Measurements from ENCODE around the gene CLSTN3. TPM values are rescaled to one million over a fixed set of nuclear protein-coding genes. Genes with fewer than 3 reads are reported as not detected.

The CLSTN3 gene
- total and polyA plus RNA-seq, 2 of the 13 experiments (the other 11 are each of a cell fraction or from before 2014, with no cell fraction given): 26.2 to 94.1 TPM

DNA sequence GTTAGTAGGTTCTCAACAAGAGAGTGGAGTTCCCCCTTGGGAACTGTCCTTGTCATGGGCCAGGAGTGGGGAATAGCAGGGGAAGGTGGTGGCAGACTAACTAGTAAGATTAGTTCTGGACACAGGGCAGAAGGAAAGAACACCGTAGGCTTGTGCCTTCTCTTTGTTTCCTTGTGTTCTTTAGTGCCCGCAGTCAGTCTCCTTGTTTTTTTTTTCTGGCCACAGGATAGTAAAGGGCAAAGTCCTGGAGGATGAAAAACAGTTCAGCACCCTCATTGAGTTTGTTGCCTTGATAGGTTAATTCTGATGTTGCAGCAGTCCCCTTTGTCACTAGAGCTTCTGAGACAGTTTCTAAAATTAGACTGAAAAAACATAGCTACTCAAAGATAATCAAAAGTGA is 67.7 kb downstream of the CLSTN3 start (continued):
- TF ChIP-seq, protein P1, sequence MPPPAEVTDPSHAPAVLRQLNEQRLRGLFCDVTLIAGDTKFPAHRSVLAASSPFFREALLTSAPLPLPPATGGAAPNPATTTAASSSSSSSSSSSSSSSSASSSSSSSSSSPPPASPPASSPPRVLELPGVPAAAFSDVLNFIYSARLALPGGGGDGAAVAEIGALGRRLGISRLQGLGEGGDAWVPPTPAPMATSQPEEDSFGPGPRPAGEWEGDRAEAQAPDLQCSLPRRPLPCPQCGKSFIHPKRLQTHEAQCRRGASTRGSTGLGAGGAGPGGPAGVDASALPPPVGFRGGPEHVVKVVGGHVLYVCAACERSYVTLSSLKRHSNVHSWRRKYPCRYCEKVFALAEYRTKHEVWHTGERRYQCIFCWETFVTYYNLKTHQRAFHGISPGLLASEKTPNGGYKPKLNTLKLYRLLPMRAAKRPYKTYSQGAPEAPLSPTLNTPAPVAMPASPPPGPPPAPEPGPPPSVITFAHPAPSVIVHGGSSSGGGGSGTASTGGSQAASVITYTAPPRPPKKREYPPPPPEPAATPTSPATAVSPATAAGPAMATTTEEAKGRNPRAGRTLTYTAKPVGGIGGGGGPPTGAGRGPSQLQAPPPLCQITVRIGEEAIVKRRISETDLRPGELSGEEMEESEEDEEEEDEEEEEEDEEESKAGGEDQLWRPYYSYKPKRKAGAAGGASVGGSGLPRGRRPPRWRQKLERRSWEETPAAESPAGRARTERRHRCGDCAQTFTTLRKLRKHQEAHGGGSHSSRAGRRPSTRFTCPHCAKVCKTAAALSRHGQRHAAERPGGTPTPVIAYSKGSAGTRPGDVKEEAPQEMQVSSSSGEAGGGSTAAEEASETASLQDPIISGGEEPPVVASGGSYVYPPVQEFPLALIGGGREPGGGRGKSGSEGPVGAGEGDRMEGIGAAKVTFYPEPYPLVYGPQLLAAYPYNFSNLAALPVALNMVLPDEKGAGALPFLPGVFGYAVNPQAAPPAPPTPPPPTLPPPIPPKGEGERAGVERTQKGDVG (CRISPR knock-in tag; IDR thresholded peaks at IDR 0.05; ENCODE audit: borderline replicate concordance): no peak
- no peak for TF ChIP-seq ZNF317 (CRISPR knock-in tag; IDR thresholded peaks at IDR 0.05)
- no peak for TF ChIP-seq FOXK2 (IDR thresholded peaks at IDR 0.05)
- TF ChIP-seq ZFP36 (IDR thresholded peaks at IDR 0.05; ENCODE audit: borderline replicate concordance, low read depth, low read length, partially characterized antibody): no peak
- no peak for TF ChIP-seq ARHGAP35 (CRISPR knock-in tag; IDR thresholded peaks at IDR 0.05; ENCODE audit: borderline replicate concordance)
- TF ChIP-seq RBAK (CRISPR knock-in tag; IDR thresholded peaks at IDR 0.05): no peak
- TF ChIP-seq HMG20A (CRISPR knock-in tag; IDR thresholded peaks at IDR 0.05; ENCODE audit: borderline replicate concordance): 0 out of 2 replicates have a peak, but pooled peaks have one; percentile 33
- no peak for TF ChIP-seq MYC (CRISPR knock-in tag; IDR thresholded peaks at IDR 0.05; ENCODE audit: borderline replicate concordance)
- TF ChIP-seq, protein P2, sequence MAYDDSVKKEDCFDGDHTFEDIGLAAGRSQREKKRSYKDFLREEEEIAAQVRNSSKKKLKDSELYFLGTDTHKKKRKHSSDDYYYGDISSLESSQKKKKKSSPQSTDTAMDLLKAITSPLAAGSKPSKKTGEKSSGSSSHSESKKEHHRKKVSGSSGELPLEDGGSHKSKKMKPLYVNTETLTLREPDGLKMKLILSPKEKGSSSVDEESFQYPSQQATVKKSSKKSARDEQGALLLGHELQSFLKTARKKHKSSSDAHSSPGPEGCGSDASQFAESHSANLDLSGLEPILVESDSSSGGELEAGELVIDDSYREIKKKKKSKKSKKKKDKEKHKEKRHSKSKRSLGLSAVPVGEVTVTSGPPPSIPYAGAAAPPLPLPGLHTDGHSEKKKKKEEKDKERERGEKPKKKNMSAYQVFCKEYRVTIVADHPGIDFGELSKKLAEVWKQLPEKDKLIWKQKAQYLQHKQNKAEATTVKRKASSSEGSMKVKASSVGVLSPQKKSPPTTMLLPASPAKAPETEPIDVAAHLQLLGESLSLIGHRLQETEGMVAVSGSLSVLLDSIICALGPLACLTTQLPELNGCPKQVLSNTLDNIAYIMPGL (CRISPR knock-in tag; IDR thresholded peaks at IDR 0.05; ENCODE audit: borderline replicate concordance in 1 of 2, low read depth in 1 of 2): no peak
- no peak for TF ChIP-seq ZNF143 (CRISPR knock-in tag; IDR thresholded peaks at IDR 0.05)
- peak; percentile 45 for TF ChIP-seq ASH2L (IDR thresholded peaks at IDR 0.05; ENCODE audit: insufficient read length, low read depth, low read length)
- no peak for TF ChIP-seq BHLHE40 (IDR thresholded peaks at IDR 0.05; ENCODE audit: low read length)
- no peak for TF ChIP-seq ZNF746 (CRISPR knock-in tag; IDR thresholded peaks at IDR 0.05)
- peak; percentile 41; the same call in 1 of the 2 replicates for TF ChIP-seq GATAD2A (CRISPR knock-in tag; IDR thresholded peaks at IDR 0.05)
- TF ChIP-seq RXRB (CRISPR knock-in tag; IDR thresholded peaks at IDR 0.05; ENCODE audit: borderline replicate concordance): 0 out of 2 replicates have a peak, but pooled peaks have one; percentile 32
- TF ChIP-seq SMAD3 (CRISPR knock-in tag; IDR thresholded peaks at IDR 0.05): no peak
- no peak for TF ChIP-seq EED (CRISPR knock-in tag; IDR thresholded peaks at IDR 0.05)
- TF ChIP-seq MATR3 (CRISPR knock-in tag; IDR thresholded peaks at IDR 0.05): no peak
- no peak for TF ChIP-seq ZNF670 (CRISPR knock-in tag; IDR thresholded peaks at IDR 0.05; ENCODE audit: borderline replicate concordance)
- TF ChIP-seq REPIN1 (CRISPR knock-in tag; IDR thresholded peaks at IDR 0.05; ENCODE audit: borderline replicate concordance, low read depth): no peak
- 0 out of 2 replicates have a peak, but pooled peaks have one; percentile 15 for TF ChIP-seq TARDBP (CRISPR knock-in tag; IDR thresholded peaks at IDR 0.05)
- TF ChIP-seq ZFP1 (CRISPR knock-in tag; IDR thresholded peaks at IDR 0.05): no peak

All from HepG2 (cell line).